Renal cortex interstitium (tissue), 11 donors: ENCODE measurements around the gene GABBR2. TPM values are rescaled to one million over a fixed set of nuclear protein-coding genes. Genes with fewer than 3 reads are reported as not detected.

Source experiments
- DNase-seq, 11 donors: peaks; one replicate each; pipeline ENCODE4 v3.0.0-alpha.2; 2013; ENCODE audit warnings: low read depth in 9 of 11, low spot score in 4 of 11; ENCODE audit errors: extremely low read depth in 1 of 11
- polyA plus RNA-seq, 3 donors: library from polyadenylated mRNA; unstranded; fragments of 120-200 nt; gene quantifications; one replicate each; pipeline ENCODE4 v1.2.1, GENCODE V29; 2013; ENCODE audit not compliant: insufficient read length in 3 of 3

GABBR2 gene
- polyA plus RNA-seq, 3 donors, result 4.5 to 5.2 (median 5.0) TPM

- no peak for DNase-seq
Measured at GRCh38 chr9:98580956-98581355, 127.8 kb downstream of the GABBR2 start.

GRCh38 chr9:98579700-98580099 is 129.0 kb downstream of the GABBR2 start:
- DNase-seq, result no peak

GRCh38 chr9:98577446-98577845 is 131.3 kb downstream of the GABBR2 start:
- no peak for DNase-seq

- no peak for DNase-seq
Measured at GRCh38 chr9:98576859-98577258, 131.9 kb downstream of the GABBR2 start.

DNA sequence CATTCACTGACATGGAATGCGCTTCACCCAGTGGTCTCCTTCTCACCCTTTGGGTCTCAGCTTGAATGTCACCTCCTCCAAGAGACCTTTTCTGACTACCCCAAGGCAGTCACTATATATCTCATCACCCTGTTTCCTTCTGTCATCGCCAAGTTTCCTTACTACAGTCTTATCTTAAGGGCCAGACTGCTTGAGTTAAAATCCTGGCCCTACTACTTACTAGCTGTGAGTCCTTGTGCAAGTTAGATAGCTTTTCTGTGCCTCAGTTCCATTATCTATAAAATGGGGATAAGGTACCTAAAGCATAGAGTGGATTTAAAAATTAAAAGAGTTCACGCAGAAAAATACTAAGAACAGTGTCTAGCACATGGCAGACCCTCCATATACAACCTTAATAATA is 132.4 kb downstream of the GABBR2 start:
- DNase-seq, result no peak

- DNase-seq, result no peak
Measured at GRCh38 chr9:98575379-98576346, 133.1 kb downstream of the GABBR2 start.

- no peak for DNase-seq
Measured at GRCh38 chr9:98573749-98574278, 134.9 kb downstream of the GABBR2 start.

DNA sequence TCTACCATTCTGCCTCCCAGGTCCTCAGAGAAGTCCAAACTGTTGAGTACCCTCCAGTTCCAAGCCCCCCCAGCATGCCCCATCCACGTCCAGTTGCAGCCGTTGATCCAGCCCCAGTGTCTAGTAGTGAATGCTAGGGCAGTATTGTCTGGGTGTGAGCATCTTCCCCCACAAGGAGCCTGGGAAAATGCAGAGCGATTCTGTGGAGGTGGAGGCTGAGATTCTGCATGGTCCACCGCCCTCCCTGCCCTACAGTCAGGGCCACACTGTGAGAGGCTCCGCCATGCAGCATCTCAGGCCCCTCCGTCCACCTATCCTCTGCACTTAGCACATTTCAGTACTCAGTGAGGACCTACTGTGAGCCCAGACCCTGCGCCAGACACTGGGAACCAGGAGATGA is 135.9 kb downstream of the GABBR2 start:
- no peak for DNase-seq

- peak in 1 of 11 donors; percentile 8 for DNase-seq
Measured at GRCh38 chr9:98572054-98572627, 136.6 kb downstream of the GABBR2 start.

DNA sequence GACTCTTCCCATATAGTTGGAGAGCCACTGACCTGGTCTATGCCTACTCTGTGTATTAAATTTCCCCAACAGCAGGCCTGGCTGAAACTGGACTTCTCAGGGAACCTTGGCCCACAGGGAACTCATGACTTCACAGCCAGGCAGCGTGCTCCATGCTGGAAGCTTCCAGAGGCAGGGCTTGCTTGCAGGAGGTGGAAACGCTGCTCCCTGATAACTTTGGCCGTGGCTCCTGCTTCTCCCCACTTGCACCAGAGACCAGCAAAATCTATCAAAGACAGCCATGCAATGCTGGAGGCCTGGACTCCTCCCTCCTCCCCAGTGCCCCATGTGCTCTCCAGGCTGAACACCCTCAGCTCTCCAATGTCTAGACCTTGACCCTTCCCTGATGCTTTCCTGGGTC is 137.1 kb downstream of the GABBR2 start:
- no peak for DNase-seq

DNA sequence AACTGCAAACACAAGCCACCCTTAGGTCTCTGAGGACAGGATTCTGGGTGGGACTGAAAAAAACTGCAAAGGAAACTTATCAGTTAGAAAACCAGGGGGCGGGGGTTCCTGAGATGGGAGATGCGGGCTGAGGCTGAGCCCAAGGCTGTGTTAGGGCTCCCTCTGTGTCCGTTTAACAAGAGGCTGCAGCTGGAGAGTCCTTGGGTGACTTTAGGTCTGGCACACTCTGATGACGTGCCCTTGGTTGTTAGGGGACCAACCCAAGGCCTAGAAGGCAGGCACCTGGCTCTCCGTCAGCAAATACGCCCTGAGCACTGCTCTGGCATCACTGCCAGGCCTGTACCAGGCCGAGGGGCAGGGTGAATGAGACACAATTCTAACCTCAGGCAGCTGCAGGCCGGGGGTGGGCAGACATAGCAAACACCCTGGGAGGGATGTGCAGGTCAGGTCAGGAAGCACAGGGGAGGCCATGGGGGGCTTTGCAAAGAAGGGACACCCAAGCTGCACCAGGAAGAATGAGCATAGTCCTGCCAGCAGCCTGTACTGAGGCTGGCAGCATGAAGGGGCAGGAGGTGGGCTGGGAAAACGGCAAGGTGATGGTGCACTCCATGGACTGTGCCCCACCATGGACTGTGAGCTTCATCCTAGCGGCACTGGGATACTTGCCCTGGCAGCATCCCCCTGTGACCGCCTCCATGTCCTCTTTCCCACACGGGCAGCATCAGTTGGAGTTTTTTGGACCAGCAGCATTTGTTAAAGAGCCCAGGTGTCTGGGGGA is 137.9 kb downstream of the GABBR2 start:
- DNase-seq, result no peak

- DNase-seq, result no peak
Measured at GRCh38 chr9:98570055-98570454, 138.7 kb downstream of the GABBR2 start.

GRCh38 chr9:98569491-98569890 is 139.2 kb downstream of the GABBR2 start:
- no peak for DNase-seq

DNA sequence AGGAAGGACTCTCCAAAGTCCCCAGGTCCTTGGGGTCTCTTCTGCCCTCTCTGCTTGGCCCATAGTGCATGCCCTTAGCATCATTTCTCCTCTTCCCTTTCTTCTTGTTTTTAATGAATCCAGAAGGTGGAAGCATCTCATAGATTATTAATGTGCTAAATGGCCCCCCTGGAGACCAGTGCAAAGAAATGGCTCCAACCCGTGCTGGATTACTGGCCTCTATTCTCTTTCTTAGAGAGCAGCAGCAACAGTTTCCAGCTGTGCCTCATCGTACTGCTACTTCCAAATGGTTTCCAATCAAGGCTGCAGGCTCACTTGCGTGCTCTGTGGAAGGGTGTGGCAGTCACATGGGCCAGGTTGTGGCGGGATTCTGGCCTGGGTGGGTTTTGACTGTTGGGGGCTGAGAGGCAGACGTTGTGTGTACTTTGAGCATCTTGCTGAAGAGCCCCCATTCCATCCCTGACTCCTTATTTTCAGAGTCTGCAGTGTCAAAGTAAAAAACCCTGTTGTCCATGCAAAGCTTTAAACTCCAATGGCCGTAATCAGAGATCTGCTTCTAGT is 139.7 kb downstream of the GABBR2 start:
- no peak for DNase-seq

- no peak for DNase-seq
Measured at GRCh38 chr9:98568234-98568908, 140.4 kb downstream of the GABBR2 start.

GRCh38 chr9:98567540-98568233 is 141.0 kb downstream of the GABBR2 start:
- DNase-seq, result no peak

DNA sequence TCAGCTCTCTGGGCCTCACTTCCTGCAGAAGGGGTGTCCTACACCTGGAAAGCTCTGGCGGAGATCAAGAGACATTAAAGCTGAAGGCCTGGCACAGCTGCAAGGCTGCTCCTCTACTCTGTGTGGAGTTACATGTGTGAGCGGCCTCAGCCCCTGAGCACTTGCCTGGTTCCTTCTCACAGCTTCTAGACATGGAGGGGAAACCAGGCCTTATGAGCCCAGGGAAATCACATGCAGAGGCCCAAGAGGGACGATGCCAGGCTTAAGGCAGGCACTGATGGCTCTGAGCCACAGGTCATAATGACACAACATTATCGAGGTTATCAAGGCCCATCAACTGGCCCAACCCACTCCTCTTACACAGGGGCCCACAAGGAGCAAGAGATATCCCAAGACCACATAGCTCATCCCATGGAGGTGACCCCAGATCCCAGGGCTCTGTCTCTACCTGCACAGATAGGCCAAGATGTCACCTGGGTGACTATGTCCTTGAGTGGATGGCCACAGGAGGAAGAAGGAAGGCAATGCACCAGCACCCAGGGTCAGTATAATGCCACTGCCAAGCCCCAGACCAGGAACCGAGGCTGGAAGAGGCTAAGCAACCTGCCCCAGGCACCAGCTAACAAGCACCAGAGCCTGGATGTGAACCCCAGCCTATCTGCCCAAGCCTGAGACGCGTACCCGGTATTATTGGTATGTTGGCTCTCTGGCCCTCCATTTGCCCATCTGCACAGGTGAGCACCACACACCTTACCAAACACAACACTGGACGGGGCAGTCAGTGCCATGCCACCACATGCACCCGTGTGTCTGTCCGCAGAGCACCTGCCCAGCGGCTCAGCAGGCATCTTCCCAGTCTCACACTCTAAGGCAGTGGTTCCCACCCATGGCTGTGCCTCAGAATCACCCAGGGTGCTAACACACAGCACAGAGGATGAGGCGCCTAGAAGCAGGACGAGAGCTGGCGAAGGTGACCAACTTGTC is 143.3 kb downstream of the GABBR2 start:
- no peak for DNase-seq
